OCI-M1 (cell line): Measurements from ENCODE around the gene ZMAT1.
"Not testable (repeated sequence)": the region's sequence is repeated elsewhere in the genome, so short reads cannot be mapped to it uniquely, and the experiment has no call there.

Source experiments
- DNase-seq: peaks from one replicate; lab custom pipeline; 2025; lab: John Stamatoyannopoulos, UW

The ZMAT1 gene

DNA sequence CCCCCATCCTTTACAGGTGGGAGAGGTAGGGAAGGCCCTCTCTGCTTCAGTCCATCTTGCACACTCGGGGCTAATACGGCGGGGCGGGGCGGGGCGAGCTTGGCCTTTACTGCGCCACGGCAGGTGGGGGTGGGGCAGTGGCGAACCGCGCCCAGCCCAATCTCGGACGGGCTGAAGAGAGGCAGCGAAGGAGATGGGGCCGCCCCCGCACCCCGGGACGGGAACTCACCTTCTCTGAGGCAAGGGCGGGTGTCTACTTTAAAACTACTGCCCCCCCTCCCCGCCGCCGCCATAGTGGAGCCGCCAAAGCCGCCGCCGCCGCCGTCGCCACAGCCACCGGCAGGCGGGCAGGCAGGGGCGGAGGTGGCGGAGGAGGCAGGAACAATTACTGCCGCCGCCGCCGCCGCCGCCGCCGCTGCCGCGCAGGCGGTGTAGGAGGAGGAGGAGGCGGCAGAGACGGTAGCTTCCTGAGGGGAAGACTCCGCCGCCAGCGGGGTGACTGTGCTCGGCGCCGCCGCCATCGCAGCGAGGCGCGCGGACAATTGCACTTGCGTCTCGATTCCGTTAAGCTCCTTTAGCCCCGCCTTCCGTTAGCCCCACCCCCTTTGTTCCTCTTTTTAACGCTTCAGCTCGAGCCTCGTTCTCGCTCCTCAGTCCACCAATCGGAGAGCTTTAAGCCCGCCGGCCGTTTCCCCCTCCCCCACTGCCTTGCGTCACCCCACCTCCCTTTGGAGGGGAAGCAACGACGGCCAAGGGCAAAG, at the start of gene ZMAT1:
Gene ZMAT1 (minus strand): TSS at position 540 of the 761 bp plus-strand sequence. CDS start 19 bp downstream, at position 521.
- DNase-seq, result peak; percentile 89

DNA sequence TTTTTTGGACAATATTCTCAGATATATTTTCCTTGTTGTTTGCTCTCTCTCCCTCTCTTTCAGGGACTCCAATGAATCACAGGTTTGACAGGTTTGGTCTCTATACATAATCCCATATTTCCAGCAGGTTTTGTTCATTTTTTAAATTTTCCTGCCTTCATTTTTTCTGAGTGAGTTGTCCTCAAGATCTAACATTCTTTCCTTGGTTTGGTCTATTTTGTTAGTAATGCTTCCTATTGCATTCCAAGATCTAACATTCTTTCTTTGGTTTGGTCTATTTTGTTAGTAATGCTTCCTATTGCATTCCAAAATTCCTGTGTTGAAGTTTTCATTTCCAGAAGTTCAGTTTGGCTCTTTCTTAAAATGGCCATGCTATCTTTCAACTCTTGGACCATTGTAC, 45.3 kb upstream of the ZMAT1 start:
- no peak for DNase-seq

DNA sequence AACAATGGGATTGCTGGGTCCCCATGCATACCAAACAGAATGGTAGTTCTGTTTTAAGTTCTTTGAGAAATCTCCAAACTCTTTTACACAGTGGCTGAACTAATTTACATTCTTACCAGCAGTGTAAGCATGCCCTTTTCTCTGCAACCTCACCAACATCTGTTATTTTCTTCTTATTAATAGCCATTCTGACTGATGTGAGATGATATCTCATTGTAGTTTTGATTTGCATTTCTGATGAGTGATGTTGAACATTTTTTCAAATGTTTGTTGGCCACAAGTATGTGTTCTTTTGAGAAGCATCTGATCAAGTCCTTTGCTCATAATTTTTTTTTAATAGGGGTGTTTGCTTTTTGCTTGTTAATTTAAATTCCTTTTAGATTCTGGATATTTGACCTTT, 41.2 kb upstream of the ZMAT1 start:
- DNase-seq, result no peak

DNA sequence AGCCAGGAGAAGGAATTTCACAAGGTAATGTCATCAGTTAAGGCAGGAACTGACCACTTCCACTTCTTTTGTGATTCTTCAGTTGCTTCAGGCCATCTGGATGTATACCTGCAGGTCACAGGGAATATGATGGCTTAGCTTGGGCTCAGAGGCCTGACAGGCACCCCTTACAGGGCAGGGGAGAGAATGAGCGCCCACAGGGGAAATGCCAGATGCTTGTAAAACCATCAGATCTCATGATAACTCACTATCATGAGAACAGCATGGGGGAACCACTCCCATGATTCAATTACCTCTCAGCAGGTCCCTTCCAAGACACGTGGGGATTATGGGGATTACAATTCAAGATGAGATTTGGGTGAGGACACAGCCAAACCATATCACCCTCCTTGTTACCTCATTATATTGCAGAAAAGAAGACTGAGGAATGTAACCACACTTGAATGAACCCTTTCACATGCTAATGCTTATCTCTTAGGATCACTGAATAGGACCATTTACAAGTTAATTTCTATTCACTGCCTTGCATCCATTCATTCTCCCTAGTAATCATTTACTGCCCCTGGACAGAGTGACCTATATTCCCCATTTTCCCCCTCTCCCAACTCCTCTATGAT, 33.2 kb upstream of the ZMAT1 start:
- not testable (repeated sequence) for DNase-seq

DNA sequence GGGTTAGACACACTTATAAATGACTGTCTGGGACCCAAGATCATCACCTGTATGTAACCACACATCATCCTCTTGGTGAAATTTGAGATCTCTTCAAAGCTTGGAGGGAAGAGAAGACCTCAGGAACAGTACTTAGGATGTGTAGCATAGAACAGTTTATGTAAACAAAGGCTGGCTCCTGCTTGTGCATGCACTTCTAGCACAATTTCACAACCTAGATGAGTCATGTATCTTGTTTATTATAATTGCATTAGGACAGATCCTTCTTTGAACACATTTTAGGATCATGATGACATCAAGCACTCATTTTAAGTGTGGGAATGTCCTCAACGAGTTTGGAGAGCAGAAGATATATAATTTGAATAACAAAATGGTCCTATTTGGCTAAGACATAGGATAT, 26.3 kb upstream of the ZMAT1 start:
- no peak for DNase-seq

DNA sequence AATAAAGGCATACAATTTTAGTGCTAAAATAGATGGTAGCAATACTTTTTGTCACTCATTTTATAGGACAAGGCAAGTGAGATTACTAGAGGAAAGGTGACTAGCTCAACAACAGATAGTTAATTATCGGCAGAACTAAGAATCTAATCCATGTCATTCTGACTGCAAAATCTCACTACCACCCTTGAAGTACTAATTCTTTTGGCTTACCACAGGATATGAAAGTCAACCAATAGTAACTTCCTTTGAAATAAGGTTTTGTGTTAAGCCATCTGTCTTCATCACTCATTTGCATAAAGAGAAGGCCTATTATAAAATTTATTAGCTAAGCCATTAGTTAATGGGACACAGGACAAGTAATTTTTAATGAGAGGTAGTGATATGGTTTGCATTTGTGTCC, 25.3 kb upstream of the ZMAT1 start:
- no peak for DNase-seq

DNA sequence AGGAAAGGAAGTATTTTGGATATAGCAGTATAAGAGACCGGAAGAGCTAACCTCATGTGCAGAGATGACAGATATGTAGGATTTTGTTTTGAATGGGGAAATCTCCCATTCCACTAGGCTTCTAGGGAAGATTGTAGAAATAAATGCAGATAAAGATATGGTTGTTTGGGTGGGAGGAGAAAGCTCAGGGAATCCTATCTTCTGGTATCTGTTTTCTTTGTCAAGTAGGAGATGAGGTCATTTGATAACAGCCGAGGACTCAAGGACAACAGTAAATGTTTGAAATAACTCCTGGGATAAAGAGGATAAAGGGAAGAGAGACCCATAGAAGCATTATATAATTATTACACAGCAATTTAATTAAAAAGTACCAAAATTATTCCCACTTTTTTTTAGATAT, 24.7 kb upstream of the ZMAT1 start:
- no peak for DNase-seq

DNA sequence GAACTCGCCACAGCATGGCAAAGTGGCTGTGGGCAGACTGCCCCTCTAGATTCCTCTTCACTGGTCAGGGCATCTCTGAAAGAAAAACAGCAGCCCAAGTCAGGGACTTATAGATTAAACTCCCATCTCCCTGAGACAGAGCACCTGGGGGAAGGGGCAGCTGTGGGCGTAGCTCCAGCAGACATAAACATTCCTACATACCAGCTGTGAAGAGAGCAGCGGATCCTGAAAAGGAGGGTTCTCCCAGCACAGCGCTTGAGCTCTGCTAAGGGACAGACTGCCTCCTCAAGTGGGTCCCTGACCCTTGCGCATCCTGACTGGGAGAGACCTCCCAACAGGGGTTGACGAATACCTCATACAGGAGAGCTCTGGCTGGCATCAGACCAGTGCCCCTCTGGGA, 18.8 kb upstream of the ZMAT1 start:
- no peak for DNase-seq

DNA sequence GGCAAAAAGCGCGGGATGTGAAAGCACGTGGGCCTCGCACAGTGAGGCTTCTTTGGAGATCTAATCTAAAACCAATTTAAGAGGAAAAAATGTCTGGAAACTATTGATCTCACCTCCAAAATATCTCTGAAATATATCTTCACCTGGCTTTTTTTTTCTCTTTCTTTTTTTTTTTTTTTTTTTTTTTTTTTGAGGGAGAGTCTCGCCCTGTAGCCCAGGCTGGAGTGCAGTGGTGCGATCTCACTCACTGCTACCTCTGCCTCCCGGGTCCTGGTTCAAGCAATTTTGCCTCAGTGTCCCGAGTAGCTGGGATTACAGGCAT, 383 bp upstream of the ZMAT1 start:
- DNase-seq, result no peak

DNA sequence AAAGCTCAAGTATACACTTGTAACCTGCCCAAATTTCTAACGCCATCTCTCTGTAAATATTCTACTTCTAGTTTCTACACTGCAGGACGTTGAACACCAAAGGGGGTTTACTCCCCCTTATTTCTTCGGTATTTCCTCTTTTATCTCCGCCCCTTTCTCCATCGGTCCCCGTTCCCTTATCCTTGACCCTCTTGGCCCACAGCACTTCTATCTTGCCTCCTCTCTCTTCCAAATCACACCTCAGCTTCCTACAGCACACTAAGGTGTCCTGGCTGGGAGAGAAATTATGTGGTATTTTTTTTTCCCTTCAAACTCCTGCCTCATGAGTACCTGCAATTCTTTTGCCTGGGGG, 715 bp downstream of the ZMAT1 start:
- DNase-seq, result no peak

DNA sequence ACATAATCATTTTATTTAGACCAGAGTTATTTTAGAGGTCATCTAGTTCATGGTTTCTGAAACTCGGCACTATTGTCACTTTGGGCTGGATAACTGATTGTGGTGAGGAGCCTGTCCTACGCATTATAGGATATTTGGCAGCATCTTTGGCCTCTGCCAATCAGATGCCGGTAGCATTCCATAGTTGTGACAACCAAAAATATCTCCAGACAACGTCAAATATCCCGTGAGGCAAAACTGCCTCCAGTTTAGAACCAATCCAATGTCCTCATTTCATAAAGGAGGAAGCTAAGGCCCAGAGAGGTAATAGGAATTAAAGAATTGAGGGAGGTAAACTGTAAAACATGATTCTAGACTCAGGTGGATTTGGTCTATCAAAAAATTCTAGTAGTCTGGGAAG, 6.1 kb downstream of the ZMAT1 start:
- DNase-seq, result no peak

DNA sequence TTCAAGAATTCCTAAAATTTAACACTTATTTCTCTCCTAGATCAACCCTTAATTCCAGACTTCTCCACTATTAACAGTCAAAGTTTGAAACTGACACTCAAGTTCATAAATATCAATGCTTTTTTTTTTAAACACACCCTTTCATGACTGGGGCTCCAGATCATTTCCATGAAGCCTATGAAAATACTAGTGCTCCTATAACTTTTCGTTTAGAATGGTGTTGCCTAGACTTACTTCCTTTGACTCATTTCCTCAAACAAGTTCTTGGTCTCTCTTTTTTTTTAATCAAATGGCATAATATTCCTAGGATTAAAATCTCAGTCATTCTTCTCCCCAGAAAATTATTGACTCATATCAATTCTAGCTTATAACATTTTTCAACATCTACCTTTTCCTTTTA, 13.1 kb downstream of the ZMAT1 start:
- DNase-seq, result no peak

DNA sequence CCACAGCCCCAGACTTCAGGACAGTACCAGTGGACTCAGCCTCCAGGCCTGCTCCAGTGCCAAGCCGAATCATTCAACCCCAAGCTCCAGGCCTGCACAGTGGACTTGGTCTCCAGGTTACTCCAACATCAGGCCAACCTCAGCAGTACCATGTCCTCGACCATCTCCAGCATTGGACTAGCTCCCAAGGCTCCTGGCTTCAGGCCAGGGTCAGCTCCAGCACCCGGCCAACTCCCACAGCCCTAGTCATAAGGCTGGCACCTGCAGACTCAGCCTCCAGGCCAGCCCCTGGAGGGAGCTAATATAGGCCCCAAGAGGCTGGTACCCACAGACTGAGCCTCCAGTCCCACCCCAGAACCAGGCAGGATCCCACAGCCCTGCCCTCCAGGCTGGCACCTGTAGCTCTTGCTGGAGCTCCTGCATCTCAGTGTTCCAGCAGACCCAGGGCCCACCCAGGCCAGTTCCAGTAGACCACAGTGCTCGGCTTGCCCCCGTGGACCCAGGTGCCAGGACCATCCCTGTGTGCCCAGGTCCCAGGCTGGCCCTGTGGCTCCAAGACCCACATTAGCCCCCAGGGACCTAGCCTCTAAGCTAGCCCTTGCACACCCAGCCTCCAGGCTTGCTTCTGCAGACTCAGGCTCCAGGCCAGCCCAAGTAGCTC, 25.6 kb downstream of the ZMAT1 start:
- DNase-seq, result no peak

DNA sequence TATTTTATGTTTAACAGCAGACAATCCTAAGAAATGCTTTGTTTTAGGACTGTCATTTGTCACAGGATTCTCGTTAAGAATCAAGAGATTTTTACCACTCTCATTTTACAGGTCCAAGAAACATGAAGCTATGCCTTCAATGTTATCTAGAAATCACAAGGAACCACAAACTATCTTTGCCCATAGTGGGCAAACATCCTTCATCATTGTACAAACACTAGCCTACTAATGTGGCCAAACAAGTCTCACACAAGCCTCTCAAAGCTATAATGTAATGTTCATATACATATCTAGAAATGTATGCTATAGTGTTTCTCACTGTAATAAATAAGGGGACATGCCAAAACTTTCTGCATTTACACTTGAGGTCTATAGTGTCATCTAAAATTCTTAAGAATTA, 26.8 kb downstream of the ZMAT1 start:
- no peak for DNase-seq
